HS-27A (cell line): ENCODE results near the gene SETBP1.

Experiments used
- DNase-seq: peaks from one replicate; pipeline ENCODE4 v3.0.0-alpha.2; 2012; ENCODE audit warnings: low read depth, missing footprints

SETBP1 gene

DNA sequence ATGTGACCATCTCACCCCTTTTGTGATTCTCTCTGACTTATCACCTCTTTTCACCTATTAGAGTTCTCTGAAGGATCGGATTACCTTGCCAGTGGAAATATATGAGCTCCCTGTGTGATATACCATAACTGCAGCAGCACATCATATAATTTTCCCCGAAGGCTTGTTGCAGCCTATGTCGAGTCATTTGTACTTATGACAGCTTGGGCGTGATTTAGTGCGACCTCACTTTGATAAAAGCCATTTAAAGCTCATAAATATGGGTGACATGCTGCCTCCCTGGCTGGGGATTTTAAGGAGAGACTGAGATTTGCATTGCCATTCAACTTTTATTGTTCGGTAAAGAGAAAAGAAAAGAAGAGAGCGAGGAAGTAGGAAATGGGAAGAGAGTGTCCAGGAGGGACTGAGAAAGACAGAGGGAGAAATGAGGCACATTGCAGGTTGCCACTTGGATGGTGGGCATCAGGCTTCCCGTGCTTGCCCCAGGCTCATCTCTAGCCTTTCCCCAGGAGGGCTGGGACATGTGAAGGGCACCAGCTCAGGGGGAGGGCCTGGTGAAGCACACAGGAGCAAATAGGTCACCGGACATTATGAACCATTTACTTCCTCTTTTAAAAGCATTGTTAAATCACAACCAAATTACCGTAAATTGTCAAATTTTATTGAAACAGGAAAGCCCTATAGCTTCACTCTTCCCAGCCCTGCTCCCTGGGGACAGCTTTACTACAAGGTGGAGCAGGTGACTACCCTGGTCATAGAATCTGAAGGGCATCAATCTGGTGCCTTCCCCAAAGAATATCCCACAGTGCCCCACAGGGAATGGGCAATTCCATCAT lies 161.3 kb downstream of the SETBP1 start:
- no peak for DNase-seq

DNA sequence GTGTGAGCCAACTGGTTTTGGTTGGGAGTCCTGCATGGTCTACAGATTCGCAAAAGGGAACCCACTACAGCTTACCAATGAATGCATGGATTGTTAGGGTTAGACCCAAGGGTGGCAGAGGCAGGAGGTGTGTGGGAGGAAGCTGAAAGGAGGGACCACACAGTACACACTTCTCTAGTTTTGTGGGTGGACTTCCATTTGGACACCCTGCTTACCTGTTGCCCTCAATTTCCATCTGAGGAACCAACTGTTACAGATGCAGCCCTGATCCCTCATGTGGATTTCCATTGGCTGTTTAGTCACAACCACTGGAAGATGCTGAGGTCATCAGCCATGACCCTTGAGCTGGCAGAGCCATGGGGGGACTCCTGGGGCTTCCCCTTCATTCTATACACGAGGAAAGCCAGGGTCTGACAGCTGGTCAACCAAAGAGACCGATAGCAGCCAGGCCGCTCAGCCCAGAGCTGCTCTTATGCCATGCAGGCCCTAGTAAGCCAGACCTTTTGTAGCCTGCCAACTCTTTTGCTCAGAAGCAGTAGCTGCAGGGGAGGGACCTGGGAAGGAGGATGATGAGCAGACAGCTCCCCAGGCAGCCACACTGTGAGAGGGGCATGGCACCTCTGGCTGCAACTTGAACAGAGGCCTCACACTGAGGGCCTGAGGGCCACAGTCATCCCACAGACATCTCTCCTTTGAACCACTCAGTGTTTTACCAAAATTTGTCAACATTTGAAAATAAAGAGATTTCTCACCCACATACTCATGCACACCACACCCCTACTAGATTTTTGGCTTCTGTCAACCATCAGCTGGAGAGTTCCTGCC lies 162.1 kb downstream of the SETBP1 start:
- DNase-seq, result no peak

DNA sequence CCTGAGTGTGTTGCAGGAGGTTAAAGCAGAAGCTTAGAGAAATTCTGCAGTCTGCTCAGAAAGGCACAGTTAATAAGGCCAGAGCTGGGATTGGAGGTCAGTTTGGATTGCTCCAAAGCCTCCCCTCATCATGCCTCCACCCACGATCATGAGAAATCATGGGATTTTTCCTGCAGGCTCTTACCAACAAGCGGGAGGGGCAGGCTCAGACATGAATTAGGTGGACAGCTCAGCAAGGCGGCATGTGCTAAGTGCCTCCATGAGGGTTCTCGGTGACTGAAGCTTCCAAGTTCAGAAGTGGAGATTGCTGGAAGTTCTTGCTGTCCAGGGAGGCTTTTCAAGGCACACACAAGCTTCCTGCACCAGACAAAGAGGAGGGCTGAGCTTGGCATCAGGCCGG lies 163.8 kb downstream of the SETBP1 start:
- DNase-seq, result no peak

DNA sequence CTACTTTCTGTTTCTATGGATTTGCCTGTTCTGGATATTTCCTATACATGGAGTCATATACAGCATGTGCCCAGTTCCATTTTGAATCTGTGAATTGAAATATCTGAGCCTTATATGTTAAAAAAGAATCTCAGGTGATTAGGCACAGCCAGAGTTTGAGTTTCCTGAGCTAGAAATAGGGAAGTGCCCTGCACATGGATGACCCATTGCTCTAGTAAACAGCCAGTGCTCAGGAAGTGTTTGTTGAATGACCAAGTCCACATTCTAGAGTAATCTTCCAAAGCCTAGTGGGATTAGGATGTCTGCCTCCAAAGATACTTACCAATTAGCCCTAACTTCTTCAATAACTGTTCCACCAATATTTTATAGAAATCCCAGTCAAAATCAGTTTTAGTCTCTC lies 165.8 kb downstream of the SETBP1 start:
- no peak for DNase-seq

DNA sequence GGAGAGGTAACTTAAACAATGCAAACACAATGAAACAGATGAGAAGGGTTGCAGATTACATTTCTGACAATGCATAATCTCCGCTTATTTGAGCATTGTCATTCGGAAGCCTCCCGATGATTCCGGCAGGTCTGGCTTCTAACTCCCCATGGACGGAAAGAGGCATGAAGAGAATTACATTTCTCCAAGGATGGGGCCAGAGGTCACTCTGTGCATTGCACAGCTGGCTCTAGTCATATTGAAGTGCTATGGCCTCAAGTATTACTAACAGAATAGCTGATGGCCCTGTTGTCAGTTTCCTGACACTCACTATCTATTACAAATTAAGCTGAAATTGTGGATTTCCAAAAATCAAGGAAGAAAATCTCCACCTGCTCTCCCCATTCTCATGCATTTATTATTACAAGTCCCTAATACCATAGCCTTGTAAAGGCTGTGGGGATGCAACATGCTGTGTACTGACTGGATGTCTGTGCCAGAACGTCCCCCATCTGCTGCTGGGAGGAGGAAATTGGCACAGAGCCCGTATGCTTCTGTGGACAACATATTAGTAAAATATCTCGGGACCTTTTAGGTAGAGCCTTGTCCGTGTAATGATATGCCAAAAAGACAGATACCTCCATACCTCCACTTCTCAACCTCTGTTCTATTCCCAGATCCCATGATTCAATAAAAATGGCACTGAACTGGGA lies 168.1 kb downstream of the SETBP1 start:
- no peak for DNase-seq

DNA sequence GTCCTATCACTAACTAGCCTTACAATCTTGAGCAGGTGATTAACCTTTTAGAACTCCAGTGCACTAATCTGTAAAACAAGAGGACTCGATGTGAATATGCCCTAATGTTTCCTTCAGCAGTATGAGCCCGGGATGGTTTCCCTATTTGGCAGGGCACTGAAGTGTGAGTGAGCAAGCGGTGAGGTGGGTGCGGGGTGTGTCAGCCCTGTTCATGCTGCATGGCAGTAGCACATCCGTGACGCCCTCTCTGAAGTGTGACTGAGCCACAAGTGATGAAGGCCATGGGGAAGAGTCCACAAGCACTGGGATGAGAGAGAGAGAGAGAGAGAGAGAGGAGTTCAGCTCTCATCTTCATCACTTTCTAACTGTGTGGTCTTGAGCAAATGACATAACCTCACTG lies 168.7 kb downstream of the SETBP1 start:
- no peak for DNase-seq

DNA sequence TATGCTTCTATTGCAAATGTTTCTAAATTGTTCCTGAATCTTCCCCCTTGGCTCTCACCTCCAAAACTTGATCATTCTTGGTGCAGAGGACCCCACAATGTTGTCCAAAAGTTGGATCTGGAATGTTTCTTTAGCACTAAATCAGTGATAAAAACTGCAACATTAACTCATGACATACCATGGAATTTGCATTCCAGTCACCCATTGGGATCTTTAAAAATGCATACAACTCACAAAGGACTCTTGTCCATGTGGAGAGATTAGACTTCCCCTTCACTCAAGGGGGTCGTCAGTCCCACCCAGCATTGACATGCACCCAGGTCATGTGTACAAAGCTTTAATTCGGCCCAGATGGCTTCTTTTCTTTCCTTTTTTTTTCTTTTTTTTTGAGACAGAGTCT lies 169.3 kb downstream of the SETBP1 start:
- no peak for DNase-seq

DNA sequence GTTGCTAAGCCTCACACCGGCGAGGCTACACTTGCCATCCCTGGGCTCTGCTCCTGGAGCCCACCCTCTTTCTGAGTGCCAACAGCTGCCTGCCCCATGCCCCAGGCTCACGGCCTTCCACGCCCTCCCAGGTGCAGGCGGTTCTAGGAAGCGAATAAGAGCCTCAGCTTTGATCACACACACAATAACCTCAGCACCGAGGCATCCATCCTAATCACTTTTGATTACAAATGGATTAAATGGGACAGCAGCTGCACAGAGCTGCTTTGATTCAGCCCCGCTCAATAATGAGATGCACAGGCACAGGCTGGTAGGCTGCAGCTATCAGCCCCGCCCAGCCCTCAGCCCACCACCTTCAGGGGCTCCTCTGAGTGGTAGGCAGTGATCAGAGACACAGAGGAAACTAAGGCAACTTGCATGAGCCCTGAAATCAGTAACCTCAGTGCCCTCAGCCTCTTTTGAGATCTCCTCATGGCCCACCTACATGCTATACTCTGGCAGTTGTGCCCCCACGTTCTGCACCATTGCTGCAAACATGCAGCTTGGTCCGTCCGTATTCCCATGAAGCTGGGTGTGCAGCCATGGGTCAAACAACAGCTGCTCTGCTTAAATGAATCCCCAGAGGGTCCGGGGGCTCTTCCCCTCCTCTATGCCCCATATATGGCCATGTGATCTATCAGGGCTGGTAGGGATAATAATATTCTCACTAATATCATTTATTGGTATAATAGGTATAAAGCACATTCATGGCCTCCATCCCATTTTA lies 171.4 kb downstream of the SETBP1 start:
- DNase-seq, result no peak

DNA sequence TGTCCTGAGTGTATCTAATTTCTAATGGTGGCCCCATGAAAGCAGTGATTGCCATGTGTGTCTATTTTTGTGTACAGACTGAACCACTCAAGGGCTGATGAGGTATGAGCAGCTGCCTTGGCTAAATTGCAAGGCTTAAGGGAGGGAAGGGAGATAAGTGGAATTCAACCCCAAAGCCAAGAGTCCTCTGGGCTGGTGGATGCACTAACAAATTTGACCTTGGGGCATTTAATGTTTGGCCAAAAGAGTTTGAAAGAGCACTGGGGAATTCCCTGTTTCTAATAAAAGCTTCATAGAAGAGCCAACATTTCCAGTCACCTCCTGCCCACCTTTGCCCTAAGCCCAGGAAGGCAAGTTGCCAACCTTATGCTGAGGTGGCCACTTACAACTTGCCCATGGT lies 172.1 kb downstream of the SETBP1 start:
- no peak for DNase-seq

DNA sequence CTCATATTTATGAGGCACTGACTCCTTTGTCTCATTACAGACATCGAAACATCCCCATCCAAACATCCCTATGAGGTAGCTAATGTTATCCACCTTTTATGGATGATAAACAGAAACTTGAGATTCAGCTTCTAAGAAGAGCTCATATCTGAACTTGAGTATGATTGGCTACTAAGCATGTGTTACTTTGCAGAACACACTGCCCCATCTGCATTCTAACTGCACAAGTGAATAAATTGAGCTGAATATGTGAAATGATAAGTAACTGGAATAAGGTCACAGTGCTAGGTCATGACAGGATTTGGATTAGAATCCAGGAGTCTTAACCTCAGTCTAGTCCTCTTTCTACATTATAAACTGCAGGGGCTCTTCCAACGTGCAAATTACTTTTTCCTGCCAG lies 172.7 kb downstream of the SETBP1 start:
- no peak for DNase-seq

DNA sequence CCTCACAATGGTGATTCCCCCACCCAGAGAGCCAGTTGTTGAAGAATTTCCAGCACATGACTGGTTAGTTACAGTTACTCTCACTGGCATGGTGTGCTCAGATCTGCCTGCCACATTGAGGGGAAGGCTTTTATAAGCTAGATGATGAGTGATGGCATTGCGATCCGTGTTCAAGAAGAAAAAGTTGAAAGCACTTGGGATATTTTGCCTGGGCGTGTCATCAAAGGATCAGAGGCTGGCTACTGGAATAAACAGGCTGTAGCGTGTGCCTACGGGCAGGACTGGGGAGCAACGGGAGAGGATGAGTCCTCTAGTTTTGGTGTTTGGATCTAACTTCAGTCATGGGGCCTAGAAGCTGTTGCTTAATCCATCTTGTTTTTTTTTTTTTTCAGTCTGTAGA lies 175.0 kb downstream of the SETBP1 start:
- DNase-seq, result no peak

DNA sequence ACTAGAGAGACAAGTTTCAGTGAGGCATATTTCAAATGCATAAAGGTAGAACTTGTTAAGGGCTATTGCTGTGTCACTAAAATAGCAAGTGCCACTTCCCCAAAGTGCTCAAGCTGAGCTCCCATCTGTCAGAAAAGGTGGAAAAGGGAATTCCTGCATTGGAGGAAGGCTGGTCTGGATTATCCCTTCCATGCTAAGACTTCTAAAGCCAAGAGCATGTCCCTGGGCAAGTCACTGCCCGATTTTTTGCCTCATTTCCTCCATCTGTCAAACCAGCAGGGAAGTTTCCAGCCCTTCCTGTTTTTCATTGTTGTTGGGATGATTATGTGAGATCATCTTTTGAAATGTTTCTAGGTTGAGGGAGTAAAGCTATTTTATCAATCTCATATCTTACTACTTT lies 175.5 kb downstream of the SETBP1 start:
- no peak for DNase-seq

DNA sequence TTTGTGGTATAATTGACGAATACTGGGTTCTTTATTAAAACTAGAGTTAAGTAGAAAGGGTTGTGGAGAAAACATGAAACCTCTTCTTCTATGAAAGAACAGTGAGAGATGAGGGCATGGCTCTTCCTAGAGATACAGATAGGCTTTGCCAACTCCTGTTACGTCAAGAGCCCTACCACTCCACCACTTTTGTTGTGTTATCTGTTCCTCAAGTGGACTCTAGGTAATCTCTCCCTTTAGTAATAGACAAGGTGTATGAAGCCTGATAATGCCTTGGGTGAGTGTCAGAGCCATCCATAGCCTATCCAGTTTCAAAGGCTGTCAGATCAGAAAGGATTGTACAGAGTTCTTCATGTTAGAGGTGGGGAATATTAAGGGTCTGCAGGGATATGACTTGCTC lies 176.4 kb downstream of the SETBP1 start:
- no peak for DNase-seq

DNA sequence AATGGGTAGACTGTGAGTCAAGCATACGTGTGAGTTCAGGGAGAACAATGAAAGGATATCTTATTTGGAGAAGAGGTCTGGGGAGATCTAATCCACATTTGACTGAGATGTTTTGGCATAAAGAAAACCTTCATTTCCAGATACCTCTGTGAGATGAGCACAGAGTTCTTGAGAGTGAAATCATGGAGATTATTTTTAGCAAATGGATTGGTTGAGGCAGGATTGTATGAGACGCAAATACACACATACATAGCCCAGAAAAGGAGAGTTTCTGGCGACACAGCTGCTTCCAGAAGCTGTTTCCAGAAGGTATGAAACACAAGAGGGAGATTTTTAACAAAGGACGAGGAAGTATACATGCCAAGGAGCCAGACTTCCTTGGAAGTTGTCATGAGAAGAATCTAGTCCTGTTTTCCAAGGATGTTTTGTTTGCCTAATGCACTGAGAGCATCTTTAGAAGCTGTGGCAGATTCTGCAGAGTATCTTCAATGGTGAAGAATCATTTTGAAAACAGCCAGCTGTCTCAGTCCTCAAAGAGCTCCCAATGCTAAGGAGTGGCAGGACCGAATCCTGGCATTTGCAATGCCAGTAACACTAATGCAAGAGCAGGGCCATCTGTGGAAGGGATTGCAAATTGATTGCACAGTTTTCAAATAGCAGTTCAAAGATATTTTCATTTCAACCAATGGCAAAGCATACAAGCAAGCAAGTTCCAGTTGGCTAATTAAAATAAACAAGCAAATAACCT lies 177.2 kb downstream of the SETBP1 start:
- no peak for DNase-seq

DNA sequence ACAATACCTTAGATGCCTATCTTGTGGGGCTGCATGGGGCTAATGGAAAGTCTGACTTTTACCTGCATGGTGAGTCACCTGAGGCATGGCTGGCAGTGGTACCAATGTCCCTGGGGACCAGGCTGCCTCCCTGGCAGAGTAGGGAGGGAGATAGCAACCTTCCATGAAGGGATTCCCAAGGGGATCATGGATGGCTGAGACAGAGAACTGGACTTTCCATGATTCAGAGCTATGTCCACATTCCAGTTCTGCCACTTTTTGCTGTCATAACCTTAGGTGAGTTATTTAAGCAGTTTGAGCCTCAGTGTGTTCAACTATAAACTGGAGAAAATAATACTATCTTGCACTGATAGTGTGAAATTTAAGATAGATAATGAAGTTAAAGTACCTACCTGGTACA lies 178.6 kb downstream of the SETBP1 start:
- no peak for DNase-seq

DNA sequence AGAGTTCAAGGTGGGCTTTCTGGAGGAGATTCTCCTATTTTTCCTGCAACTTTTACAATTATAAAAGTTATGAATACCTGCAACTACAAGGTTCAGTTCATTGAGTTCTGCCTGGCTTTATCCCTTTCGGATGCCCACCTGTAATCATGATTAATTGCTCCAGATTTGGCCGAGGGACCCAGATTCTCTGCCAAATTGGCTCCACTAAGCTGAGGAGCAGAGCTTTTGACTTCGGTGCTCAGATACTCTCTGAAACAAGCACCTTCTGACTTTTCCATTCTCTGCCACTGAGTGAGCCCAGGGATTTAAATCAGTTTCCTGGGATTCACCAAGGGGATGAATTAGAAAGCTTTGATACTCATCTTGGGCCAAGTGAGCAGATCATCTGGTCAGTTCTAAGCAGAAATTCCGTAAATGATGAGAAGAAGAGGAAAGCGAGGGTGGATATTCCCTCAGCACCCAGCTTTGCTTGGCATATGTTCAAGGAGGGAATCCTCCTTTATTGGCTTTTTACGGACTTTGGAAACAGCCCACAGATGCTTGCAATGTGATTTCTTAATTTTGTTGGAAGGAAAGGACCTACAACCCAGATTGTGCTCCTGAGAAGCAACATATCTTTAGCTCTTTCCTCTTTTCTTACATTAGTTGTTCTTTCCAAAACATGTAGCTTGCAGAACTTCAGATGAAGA lies 179.2 kb downstream of the SETBP1 start:
- no peak for DNase-seq

DNA sequence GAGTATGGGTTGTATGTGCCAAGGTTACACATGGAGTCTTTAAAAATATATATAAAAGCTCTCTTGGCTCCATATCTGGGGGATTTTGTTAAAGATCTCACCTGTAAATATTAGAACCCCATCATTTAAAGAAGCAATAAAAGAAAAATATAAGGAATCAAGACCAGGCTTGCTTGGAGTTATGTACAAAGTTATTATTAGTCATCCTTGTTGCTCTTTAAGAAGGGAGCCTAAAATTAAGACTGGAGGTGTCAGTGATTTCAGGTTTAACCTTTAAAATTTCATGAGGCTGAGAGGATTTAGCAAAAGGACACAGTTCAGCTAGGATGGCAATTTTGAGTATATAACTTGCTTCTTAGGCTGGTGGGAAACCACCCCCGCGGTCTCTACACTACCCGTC lies 181.4 kb downstream of the SETBP1 start:
- DNase-seq, result no peak

DNA sequence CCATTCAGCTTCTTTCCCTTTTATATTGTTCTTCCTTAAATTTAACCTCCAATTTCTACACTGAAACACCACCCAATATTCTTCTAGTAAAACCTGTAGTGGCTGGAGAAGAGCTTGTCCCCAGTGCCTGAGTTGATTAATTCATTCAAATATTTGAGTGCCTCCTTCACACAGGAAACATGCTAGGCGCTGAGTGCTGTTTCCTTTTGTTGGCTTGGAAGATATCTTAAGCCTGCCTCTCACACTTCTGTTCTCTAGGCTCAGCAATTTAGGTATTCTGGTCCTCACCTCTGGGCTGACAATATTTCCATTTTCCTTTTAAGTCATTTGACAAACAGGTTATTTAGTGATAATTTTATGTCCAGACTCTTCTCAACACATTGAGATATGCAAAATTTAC lies 185.4 kb downstream of the SETBP1 start:
- no peak for DNase-seq

DNA sequence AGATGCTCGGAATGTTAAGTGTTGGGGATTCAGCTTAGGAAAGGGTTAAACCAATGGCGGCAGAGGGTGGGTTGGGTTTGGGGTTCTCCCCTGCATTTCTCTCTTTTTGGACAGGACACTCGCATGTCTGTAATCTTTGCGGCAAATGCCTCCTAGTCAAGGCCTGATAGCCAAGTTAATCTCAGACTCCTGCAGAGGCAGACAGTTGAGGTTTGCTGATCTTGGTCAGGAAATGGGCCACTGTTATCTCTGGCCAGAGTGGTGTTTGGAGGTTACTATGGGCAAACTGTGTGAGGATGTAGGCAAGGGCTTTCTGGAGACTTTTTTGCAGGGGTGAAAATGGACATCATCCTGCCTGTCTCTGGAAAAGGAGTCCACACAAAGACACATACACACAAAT lies 188.8 kb downstream of the SETBP1 start:
- DNase-seq, result no peak

DNA sequence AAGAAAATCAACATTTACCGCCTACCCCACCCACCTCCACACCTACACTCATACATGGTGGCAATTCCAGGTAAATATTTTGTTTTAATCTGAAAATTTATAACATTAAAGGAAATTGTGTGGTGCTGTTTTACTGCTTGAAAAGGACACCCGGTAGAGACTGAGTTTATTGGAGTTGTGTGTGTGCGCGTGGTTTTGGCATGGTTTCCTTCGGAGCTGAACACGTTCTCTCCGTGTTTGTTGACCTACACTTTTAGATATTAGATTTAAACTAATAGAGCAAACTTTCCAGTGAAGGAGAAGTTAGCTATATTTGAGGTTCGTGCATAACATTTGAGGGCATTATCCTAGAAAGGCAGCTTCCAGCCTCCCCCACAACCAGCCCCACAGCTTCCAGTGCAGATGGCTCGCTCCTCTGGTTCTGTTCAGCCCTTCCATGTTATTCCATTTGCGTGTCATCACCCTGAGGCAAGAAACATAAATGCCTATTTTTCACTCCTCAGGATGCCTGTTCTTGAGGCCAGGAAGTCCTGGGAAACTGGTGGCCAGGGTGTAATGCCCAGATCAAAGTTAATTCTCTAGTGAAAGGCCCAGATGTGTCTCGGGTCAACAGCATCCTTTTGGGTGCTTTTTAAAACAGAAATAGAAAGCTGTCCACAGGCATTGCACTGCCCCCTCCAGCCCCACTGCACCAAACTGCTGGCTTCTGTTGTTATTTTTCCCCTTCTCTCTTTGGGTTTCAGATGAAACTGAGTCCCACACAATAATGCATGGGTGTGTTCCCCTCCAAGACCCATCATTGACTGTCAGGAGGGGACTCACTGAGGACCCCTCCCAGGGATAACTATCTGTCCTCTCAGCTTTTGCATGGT lies 190.2 kb downstream of the SETBP1 start:
- no peak for DNase-seq
